AG08395 (cell line): ENCODE measurements around the gene MBD3L3.
A peak's percentile ranks its signal among the peaks of the same experiment; 100 is the strongest.
"Not testable (repeated sequence)": the region's sequence is repeated elsewhere in the genome, so short reads cannot be mapped to it uniquely, and the experiment has no call there.

Source experiments
- DNase-seq: peaks from one replicate; pipeline ENCODE4 v3.0.0; 2012; ENCODE audit warnings: mixed read lengths, low spot score

MBD3L3 gene

GRCh38 chr19:7058576-7058975 is at the start of gene MBD3L3:
TSS of gene MBD3L3 (minus strand) at chr19:7058676. CDS start at chr19:7058605, 71 bp downstream.
- not testable (repeated sequence) for DNase-seq

DNA sequence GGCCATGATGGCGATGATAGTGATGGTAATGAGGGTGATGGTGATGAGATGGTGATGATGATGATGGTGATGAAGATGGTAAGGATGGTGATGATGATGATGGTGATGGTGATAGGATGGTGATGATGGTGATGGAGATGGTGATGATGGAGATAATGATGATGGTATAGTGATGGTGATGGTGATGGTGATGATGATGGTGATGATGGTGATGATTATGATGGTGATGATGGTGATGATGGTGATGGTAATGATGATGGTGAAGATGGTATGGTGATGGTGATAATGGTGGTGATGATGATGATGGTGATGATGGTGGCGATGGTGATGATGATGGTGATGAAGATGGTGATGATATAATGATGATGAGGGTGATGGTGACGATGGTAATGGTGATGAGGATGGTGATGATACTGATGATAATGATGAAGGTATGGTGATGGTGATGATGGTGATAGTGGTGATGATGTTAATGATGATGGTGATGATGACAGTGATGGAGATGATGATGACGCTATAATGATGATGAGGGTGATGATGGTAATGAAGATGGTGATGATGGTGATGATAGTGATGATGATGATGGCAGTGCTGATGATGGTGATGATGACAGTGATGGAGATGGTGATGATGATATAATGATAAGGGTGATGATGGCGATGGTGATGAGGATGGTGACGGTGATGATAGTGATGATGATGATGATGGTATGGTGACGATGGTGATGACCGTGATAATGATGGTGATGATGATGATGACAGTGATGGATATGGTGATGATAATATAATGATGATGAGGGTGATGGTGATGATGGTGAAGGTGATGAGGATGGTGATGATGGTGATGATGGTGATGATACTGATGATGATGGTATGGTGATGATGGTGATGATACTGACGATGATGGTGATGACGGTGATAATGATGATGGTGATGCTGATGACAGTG is 48.5 kb upstream of the MBD3L3 start:
- DNase-seq: no peak

DNA sequence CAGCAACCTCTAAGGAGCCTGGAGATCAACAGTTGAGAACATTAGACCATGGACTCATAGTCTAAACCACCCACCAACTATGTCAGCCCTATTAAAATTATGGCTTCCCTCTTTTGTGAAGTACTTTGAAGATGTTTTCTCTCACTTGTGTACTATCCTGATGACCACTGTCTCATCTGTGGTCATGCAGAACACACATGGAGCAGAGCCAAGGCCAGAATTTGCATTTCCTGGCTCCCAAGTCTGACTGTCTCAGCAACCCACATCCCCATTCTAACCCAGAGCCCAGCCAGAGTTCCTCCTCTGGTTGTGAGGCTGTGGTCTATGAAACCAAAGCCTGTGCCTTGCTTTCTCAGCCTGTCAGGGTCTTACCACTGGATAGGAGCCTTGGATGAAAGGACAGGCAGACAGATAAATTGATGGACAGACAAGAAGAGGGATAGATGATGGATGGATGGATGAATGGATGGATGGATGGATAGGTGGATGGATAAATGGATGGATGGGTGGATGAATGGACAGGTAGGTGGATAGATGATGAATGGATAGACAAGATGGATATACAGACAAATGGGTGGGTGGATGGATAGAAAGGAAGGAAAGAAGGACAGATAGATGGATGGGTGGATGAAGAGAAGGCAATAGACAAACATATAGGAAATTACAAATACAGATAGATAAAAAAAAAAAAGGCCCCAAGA is 46.4 kb upstream of the MBD3L3 start:
- DNase-seq: no peak

DNA sequence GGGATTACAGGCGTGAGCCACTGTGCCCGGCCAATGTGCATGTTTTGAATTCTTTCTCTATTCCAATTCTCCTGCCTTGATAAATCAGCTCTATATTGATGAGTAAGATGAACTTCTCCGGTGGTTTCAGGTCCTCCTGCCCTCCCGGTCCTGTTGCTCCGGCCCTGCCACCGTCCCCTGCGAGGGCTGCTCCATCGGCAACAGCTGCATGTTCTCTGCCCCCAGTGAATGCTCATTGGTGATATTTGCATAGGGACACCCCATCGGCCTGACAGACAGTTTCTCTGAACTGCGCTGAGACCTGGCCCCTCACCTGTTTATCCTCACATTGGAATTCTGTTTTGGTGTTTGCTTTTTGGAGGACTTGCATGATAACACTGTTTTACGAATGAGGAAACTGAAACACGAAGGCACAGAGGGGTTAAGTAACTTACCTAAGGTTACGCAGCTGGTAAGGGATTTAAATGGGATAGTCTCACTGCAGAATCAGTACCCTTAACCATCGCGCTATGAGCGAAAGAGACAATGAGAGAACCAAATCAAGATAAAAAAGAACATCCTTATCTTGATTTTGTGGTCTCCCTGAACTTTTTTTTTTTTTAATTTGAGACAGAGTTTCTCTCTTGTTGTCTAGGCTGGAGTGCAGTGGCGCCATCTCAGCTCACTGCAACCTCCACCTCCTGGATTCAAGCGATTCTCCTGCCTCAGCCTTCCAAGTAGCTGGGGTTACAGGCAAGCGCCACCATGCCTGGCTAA is 43.2 kb upstream of the MBD3L3 start:
- no peak for DNase-seq

- DNase-seq: no peak
Observed at GRCh38 chr19:7099597-7099921, 41.1 kb upstream of the MBD3L3 start.

GRCh38 chr19:7098701-7099596 is 40.5 kb upstream of the MBD3L3 start:
- peak; percentile 97 for DNase-seq

GRCh38 chr19:7098096-7098495 is 39.6 kb upstream of the MBD3L3 start:
- no peak for DNase-seq

DNA sequence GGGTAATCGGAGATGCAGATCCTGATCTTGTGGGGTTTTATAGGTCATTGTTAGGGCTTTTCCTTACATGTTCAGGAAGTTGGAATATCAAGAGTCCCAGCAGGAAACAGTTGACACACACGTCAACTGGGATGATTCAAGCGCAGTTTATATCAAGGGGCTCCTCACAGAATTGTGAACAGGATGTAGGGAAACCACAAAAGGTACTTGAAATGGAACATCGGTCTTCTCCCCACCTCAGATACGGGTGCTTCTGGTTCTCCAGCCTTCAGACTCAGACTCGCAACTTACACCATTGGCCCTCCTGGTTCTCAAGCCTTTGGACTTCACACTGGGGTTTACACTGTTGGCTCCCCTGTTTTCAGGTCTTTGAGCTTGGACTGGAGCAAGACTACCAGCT is 30.5 kb upstream of the MBD3L3 start:
- no peak for DNase-seq

- no peak for DNase-seq
Observed at GRCh38 chr19:7083076-7083956, 24.8 kb upstream of the MBD3L3 start.

GRCh38 chr19:7078008-7078407 is 19.5 kb upstream of the MBD3L3 start:
- DNase-seq: no peak

- DNase-seq: no peak
Observed at GRCh38 chr19:7076151-7076550, 17.7 kb upstream of the MBD3L3 start.

DNA sequence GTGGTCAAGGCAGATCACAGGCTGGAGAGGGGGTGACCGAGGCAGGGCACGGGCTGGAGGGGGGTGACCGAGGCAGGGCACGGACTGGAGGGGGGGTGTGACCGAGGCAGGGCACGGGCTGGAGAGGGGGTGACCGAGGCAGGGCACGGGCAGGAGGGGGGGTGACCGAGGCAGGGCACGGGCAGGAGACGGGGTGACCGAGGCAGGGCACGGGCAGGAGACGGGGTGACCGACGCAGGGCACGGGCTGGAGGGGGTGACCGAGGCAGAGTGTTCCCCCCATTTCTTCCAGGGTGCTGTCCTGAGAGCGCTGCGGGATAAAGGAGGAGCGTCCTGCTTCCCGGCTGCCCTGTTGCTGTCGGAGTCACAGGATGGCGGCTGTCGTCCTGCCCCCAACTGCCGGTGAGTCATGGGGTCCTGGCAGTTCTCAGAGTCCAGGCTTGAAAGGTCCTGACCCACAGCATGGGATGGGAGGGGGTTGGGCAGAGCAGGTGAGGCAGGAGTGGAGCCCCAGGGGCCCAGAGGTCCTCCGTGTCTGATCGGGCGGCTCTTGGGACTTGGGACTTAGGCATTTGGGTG is 16.3 kb upstream of the MBD3L3 start:
- DNase-seq: no peak

DNA sequence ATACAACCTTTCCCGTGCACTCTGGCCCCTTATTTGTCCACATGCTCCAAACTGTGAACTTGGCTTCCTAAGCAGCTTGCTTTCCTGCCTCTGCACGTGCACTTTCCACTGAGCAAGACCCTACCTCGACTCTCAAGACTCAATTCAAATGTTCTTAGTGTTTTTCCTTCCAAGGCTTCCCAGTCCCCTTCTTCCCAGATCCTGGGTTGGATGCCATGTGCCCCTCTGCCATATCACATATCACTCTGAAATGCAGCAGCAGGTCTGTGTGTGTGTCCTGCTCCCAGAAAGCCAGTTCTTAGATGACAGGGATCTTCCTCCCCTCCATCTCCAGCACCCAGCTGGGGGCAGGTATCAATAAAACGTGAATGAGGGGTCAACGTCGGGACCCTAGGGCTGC is 14.1 kb upstream of the MBD3L3 start:
- DNase-seq: no peak

GRCh38 chr19:7069904-7070226 is 11.4 kb upstream of the MBD3L3 start:
- no peak for DNase-seq

DNA sequence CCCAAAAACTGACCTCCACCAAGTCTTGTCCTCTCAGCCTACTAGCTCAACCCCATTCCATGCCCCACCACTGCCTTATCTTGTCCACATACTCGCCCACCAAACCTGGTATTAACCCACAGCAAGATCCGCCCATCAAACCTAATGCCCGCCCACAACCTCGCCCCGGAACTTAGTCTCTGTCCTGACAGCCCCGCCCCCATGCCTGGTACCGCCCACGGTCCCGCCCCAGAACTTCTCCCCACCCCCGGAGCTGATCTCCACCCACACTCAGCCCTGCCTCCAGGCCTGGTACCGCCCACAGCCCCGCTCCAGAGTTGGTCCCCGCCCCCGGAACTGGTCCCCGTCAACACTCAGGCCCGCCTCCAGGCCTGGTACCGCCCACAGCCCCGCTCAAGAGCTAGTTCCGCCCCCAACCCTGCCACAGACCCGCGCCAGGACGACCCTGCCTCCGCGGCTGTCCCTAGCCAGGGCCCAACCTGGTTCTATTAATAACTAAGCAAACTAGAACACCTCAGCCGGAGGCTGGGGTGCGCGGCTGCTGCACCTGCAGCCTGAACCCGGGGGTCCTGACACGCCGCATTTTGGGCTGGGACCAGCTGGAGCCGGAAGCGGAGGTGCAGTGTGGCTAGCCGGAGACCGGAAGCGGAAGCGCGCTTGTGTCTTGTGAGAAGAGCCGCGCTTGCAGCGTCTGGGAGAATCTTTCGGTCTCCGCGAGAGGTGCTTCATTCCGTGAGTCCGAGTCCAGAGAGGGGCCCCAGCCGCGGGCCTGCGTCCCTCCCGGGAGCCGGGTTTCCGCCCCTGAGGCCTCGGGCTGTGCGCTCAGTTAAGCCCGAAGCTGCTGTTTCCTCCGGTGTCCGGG is 10.8 kb upstream of the MBD3L3 start, which contains the start of gene ZNF557:
TSS of gene ZNF557 (plus strand) at position 662 of the 862 bp plus-strand sequence. CDS start 5,372 bp downstream, outside the sequence.
- DNase-seq: peak; percentile 98

- DNase-seq: no peak
Observed at GRCh38 chr19:7068599-7068998, 10.1 kb upstream of the MBD3L3 start.

GRCh38 chr19:7067716-7068115 is 9.2 kb upstream of the MBD3L3 start:
- no peak for DNase-seq

DNA sequence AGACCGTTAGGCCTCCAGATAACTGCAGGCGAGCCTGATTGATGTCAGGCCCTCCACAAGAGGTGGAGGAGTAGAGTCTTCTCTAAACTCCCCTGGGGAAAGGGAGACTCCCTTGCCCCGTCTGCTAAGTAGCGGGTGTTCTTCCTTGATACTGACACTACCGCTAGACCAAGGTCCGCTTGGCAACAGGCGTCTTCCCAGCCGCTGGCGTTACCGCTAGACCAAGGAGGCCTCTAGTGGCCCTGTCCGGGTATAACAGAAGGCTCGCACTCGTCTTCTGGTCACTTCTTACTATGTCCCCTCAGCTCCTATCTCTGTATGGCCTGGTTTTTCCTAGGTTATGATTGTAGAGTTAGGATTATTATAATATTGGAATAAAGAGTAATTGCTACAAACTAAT is 8.6 kb upstream of the MBD3L3 start:
- DNase-seq: not testable (repeated sequence)

- DNase-seq: no peak
Observed at GRCh38 chr19:7063764-7064418, 5.4 kb upstream of the MBD3L3 start.
